HUDEP-2 (cell line): ENCODE results near the gene KCNIP1.

Experiments
- DNase-seq, 76 experiments: peaks; one replicate each; lab custom pipeline; 2025; ENCODE audit not compliant: unreplicated experiment in 76 of 76; lab: John Stamatoyannopoulos, UW

The KCNIP1 gene

DNA sequence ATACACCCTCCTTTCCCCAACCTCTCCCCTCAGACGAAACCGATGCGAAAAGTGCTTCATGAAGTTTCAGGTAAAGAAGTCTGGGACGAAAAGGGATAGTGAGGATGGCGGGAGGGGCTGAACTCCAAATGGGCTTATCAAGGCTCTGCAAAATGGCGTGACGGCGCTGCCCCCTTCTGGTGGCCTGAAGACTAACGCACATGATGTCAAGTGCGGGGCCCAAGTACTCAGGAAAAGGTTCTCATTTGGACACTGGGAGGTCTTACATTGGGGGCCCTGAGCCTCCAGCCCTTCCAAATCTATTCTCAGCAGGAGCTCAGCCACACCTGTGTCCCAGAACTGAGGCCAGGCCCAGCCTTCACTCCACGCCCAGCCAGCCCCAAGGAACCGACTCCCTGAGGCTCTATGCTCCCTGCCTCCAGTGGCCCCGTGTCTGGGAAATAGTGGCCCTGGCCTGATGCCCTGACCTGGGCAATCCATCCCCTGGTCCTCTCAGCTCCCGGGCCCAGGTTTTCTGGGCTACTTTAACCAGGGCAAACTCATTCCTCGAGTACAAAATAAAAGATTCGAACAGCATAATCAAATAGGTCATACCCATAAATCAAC lies 119.9 kb downstream of the KCNIP1 start:
- peak in 41 of 76 experiments; percentile 0 to 50 (median 20) for DNase-seq

DNA sequence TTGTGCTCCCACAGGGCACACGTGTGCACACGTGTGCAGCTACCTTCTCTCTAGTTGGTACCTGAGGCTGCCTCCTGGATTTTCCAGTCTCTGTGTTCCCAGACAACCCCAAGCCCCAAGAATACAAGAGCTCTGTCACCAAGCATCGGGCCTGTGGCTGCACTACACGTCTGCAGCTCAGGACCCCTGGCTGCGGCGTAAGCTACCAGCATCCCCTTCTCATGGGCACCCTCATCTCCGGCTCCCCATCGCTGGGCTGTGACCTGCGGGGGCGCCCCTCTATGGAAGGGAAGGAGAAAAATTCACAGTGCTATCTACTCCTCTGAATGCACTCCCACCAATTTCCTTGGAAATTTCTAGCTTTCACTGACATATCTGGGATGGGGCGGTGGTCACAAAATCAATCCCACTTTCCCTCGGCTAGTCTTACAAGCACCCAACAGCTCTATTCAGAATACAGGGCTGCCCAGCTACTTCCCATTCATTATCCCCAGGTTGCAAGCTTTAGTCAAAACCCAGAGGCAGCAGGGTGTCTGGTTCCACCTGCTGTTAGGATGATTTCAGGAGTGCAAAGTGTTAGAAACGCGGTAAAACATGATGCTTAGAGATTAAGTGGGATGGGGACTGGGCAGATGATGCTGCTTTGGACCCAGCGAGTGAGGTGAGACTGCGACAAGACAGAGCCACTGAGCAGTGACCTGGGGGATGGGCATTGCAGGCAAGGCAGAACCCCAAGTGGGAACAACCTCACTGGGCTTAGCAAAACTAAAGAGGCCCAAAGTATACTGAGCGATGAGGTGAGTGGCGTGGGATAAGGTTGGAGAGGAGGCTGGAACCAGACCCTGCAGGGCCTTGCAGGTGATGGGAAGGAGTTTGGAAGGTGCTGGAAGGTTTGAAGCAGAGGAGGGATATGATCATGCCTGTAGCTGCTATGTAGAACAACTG lies 121.7 kb downstream of the KCNIP1 start:
- DNase-seq: no peak

DNA sequence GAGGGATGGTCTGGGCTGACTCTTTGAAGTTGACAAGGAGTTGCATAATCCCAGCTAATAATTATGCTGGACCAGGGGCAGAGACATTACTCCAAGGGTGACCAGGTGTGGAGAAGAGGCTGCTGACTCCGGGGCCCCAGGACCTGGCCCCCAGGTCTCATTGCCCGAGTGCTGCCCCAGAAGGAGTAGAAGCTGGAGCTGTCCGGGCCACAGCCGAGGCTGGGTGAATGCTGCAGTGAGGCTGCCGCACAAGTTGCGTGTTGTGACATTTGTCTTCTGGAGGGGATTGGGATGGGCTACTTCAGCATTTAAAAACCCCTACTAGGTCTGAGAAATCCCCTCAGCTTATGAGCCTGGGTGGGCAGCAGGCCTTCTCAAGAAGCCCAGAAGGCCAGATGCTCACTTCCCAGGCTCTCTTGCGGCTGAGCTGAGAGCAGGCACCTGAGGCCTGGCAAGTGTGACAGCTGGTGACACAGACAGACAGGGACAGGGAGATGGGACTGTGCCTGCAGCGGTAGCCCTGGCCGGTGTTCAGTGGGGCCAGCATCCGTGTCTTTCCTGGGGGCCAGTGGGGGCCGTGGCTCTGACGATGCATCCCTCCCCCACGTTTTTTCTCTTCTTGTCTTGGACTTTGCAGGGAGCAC lies 122.8 kb downstream of the KCNIP1 start:
- no peak for DNase-seq

DNA sequence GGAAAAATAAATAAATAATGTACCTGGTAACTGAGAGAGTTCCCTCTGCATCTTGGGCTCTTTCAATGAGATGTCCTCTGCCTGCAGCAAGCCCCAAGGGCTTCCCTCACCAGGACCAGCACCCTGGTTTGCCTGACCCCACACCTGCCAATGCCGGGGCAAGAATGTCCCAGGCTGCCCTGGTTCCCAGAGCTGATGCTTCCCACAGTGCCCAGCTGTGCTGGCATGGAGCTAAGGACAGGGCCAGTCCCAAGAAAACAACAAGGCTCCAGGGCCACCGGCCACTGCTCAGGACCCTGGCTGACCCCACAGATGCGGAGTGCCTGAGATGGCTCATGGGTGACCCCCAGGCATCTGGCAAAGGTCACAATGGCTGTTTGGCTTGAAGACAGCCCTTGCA lies 123.5 kb downstream of the KCNIP1 start:
- DNase-seq: no peak

DNA sequence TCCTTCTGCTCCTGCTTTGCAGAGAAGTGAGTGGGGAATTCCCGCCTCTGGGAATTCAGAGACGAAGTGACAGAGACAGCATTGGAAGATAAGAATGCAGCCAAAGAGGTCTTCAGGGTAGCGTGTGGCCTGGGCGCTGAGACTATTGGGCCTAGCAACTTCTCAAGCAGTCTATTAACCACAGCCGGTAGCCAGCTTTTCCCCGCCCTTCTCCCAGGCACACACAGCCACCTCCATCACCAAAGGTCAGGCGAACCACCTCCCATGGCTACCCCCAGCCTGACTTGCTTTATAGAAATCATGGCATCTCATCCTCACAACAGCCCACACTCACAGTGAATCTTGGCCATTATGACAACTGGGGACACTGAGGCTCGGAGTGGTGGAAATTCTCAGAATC lies 124.2 kb downstream of the KCNIP1 start:
- DNase-seq: no peak

DNA sequence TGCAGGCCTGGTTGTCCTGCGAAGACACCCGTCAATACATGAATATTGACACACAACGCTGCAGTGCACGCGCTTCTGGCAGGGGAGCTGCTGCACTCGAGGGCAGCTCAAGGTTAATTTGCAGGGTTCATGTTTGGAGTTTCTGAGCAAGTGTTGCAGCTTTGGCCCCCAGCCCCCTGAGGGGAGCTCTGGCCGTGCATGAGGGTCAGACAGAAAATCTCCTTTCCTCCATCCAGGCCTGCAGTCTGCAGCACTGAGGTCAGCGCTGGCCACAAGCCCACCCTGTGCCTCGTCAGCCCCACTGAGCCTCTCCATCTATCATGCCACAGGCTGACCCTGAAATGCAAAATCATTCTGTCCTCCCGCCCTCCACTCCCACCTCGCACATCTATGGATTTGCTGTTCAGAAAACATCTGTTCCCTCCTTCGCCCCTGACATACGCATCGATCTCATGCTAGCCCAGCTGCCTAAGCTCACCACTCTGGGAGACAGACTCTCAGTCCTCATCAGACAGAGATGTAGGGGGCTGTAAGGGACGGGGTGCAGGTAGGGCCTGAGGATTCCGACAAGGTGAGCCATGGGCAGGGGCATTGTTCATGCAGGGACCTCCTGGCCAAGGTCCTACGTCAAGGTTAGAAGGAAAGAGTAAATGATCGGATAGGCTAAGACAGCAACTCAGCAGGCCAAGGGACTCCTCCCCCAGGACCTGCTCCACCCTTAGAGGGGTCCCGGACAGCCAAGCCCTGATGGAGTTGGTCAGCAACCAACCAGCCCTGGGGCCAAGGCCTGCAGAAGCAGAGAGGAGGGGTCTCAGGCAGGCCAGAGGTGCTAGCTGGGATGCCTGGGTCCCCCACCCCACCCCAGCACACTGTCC lies 125.1 kb downstream of the KCNIP1 start:
- no peak for DNase-seq

DNA sequence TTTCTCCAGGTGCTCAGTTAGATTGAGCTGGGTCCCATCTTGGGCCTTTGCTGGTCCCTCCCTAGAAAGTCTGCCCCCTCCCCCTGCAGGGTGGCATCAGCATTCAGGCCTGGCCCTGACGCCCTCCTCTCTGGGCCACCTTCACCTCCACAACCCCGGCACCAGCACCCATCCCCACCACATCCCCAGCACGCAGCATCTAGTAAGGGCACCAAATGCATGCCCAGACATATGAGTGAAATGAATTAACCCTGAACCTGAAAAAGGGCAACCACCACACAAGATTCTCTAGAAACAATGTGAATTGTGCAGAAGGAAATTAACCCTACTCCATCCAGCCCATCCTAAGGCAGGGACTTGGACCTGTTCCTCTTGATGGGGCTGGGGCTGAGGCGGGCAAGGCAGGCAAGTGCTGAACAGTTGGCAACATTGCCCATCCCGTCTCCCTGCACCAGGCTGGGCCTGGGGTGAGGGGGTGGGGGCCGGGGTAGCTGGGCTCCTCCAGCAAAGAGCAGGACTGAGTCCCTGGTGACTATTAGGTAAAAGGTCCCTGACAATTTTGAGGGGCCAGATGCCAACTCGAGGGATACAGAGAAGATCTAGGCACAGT lies 125.9 kb downstream of the KCNIP1 start:
- DNase-seq: no peak

DNA sequence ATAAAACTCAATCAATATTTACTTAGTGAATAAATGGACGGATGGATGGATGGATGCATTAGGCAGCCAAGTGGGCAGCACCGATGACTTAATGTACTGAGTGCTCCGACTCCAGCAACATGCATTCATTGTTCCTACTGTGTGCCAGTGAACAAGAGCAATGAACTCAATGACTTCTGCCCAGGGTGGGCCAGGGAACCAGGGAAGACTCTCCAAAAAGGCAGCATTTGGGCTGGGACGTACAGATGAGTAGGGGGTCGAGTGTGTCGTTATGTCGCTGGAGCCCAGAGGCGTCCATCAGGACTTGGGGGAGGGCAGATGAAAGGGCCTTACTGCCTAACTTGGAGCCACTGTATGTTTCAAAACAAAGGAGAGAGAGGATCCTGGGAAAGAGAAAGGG lies 126.4 kb downstream of the KCNIP1 start:
- no peak for DNase-seq

DNA sequence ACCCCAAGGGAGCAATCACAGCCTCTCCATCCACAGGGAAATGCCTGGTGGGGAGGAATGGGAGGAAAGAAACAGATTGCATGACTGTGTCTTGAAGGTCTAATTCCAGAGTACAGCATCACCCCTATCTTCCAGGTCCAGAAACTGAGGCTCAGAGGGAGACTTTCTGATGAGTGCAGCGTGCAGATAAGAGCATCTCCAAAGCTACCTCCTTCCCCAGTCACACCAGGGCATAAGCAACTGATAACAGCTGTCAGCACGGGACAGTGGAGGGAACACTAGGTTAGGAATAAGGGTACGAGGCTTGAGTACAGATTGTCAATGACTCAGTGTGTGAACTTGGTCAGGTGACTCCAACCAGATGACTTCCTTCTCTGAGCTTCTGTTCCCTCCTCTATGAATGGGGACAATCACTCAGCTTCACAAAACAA lies 126.9 kb downstream of the KCNIP1 start:
- peak in 16 of 76 experiments; percentile 1 to 44 (median 18) for DNase-seq

DNA sequence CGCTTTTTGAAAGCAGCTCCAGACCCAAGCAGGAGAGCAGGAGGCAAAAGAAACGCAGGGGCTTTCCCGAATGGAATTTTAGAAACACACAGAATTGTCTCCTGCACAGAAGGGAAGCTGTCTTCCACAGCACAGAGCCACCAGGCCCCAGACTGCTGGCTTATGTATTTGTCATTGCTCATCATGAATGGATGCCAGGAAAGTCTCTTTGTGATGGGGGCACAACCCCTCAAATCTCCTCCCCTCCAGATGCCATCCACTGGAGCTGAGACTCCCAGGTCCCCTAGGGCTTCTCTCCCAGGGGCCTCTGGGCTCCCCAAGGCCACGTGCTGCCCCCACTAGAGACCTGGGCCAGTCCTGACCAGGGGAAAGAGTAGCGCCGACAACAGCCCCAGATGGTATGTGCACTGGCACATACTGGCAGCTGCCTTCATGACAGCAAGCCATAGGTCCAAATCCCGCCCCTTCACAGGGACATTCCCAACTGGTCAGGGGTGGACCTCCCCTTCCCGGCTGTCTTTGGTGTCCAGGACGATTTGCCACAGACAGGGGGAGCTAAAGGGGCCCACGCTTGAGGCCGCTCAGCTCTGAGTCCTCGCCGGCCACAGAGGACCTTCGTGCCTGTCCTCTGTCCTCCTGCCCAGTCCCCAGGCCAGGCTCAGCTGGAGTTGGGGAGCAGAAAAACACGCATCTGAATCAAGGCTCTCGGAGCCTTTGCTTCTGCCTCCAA lies 127.8 kb downstream of the KCNIP1 start:
- DNase-seq: no peak

DNA sequence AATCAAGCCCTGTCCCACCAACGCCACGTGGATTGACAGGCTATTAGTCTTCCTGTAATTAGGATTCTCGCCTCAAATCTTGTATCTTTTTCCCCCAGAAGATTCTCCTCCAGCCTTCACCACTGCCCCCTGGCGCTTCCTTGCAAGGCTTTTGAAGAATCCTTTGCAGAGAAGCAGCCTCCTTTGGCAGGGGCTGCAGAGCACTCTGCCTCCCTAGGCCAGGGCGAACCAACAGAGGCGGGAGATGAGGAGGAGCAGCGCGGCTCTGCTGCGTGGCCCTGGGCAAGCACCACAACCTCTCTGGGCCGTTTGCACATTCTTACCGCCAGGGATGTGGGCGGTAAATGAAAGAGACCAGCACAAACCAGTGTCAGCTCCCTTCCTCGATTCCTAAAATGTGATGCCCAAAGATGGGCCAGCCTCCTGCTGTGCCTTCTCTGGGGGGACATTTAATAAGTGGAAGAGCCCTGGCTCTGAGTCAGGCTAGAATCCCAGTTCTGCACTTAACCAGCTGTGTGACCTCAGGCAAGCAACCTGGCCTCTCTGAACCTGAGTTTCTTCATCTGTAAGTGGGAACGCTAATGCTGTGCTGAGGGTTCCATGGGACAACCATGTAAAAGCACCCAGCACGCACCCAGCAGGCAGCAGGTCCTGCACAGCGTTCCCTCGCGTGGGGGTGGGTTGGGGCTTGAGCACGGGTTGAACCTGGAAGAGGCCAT lies 128.6 kb downstream of the KCNIP1 start:
- DNase-seq: no peak

DNA sequence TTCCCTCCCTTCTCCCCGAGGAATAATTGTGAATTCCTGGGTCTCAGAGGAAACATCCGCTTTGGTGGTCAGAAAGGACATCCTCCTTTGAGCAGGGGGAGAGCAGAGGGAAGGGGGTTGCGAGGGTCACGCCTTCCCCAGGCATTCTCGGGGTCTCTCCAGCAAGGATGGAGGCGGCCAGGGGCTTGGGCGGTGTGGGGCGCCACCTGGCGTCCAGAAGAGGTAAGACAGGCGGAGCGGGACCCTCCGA lies 129.1 kb downstream of the KCNIP1 start:
- peak in 12 of 76 experiments; percentile 0 to 36 (median 7) for DNase-seq

DNA sequence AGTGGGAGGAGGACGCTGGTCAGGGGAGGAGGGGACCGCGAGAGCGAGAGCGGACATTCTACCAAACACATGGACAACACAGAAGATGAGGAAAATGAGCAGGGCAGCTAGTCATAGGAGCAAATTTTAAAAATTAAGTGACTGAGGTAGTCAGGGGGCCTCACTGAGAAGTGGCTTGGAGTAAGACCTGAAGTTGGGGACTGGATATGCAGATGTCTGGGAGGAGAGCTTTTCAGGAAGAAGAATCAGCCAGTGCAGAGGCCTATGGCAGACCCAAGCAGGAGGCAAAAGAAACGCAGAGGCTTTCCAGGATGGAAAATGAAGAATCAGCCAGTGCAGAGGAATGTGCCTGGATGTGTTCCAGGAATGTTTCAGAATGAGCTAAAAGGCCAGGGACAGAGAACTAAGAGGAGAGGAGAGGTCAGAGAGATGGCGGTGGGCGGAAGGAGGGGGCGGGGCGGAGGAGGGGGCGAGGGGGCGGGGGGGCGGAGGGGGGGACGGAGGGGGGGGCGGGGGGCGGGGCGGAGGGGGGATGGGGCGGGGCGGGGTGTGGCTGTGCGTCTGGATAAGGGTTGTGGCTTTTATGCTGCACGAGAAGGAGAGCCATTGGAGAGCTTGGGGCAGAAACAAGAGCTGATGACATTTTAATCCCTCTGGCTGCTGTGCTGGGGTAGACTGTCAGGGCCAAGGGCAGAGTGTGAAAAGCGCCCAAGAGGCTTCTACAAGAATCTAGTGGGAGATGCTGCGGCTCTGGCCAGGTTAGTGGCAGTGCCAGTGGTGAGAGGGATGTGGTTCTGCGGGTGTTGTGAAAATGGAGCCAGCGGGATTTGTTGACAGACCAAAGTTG lies 129.6 kb downstream of the KCNIP1 start:
- DNase-seq: peak in 9 of 76 experiments; percentile 3 to 40 (median 10)

DNA sequence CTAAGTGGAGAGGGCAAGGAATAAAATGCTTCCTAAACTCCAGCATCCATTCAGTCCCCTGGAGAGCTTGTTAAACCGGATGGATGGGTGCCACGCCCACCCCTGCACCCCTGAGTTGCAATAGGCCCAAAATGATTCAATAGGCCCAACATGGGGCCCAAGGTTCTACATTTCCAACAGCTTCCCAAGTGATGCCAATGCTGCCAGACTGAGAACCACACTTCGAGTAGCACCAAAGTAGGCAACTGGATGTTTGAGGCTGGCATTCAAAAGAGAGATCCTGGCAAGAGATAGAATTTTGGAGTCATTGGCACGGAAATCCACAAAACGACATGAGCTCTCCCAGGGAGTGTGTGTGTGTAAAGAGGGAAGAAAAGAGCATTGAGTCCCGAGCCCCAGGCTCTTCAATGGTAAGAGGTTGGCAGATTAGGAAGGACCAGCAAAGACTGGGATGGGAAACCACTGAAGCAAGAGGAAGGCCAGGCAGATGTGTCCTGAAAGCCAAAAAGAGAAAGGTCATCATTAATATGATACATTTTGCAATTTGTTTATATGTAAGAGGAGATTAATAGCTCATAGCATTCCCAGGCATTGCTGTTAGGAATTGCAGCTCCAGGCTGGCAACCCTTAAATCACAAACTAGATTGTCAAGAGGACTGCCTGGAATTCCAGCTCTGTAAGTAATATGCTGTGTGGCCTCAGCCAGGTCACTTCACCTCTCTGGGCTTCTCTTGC lies 130.6 kb downstream of the KCNIP1 start:
- no peak for DNase-seq

DNA sequence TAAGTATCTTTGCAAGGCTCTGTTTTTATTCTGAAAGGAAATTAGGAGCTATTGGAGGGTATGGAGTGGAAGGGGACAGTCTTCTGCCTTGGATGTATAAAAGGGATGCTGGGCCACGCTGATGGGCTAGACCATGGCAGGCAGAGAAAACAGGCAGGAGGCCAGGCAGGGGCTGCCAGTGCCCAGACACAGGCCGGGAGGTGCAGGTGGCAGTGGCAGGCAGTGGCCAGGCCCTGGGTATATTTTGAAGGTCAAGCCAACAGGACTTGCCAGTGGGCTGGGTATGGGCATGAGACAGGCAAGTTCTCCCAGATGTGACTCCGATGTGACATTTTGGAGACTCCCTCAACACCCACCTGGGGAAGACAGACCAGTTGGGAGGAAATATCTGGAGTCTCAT lies 131.9 kb downstream of the KCNIP1 start:
- no peak for DNase-seq

DNA sequence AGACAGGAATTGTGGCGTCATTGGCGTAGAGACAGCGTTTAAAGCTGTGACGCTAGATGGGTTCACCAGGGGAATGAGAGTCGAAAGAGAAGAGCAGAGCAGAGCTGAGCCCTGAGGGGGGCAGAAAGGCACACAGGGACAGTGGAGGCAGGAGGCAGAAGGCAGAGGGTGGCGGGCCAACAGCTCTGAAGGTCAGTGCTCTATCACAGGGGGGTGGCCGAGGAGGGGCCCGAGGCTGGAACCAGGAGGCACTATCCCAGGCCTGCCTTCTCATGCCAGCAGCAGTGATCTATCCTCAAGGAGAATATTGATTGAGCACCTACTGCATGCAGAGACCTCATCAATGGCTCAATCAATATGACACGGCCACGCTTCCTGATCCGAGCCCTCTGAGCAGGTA lies 132.4 kb downstream of the KCNIP1 start:
- DNase-seq: no peak

DNA sequence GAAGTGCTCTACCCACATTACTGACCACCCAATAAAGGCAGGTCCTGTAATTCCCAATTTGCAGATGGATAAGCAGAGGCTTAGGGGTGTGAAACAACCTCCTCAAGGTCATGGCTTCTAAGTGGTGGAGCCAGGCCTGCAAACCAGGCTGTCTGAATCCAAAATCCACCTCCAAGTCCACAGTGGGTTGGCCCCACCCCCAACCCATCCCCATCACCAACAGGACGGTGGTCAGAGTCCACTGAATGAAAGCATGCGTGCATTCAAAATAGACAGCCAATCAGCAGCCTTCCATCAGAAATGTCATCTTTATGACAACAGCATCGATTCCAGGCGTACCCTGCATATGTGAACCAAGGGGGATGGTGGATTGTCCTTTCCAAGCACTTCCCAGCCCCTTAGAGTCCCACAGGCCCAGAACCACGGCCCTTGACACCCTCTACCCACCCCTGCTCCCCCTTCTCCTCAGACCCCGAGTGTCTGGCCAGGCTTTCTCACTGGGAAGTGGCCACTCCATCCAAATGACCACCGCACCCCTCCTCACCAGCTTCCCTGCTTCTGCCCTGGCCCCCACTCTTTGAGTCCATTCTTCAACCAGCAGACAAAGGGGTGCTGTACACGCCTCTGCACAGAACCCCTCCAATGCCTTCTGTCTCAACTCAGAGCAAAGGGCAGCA lies 133.1 kb downstream of the KCNIP1 start:
- no peak for DNase-seq
